Esophagus muscularis mucosa (tissue), 4 donors: ENCODE results near the gene ROPN1.
"Not testable (repeated sequence)": the region's sequence is repeated elsewhere in the genome, so short reads cannot be mapped to it uniquely, and the experiment has no call there.

ENCODE experiments used
- CTCF ChIP-seq, 3 experiments: fragments of 200-600 bp in 2 of 3; fragments of 450-650 bp in 1 of 3; sonication (generic) in 2 of 3; IDR thresholded peaks; one replicate each; pipeline ENCODE4 v1.5.1; 2017 to 2019; ENCODE audit warnings: antibody characterized with exemption in 3 of 3, mild to moderate bottlenecking in 2 of 3, moderate library complexity in 1 of 3
- EP300 ChIP-seq: sonication (generic); formaldehyde crosslinking; IDR thresholded peaks from one replicate; pipeline ENCODE4 v1.6.1; 2017; ENCODE audit warnings: antibody characterized with exemption
- POLR2A ChIP-seq: fragments of 450-650 bp; IDR thresholded peaks from one replicate; pipeline ENCODE4 v1.6.1; 2017; ENCODE audit warnings: antibody characterized with exemption, moderate library complexity, mild to moderate bottlenecking, low read depth

GRCh38 chr3:123979525-123980501 is 12.1 kb downstream of the ROPN1 start:
- TF ChIP-seq CTCF (IDR thresholded peaks at IDR 0.05), result peak; percentile 68 to 71 (median 70)
- TF ChIP-seq EP300, POLR2A: not testable (repeated sequence)
